OCI-LY7 (cell line): Measurements from ENCODE around the gene APBB2. TPM values are rescaled to one million over a fixed set of nuclear protein-coding genes. Genes with fewer than 3 reads are reported as not detected.

Experiments used
- BruUV-seq: library from RNA; stranded (reverse); fragments of 400-500 nt; replicated peaks from 2 replicates; lab custom pipeline; 2021; lab: Mats Ljungman, UMichigan
- CTCF ChIA-PET: fragments of 300-600 bp; sonication (Branson Sonifier 250); formaldehyde crosslinking; loops from one replicate; lab custom pipeline; 2022; ENCODE audit warnings: antibody characterized with exemption; ENCODE audit not compliant: unreplicated experiment; lab: Charles Lee
- POLR2A ChIA-PET: fragments of 300-600 bp; sonication (Branson Sonifier 250); formaldehyde crosslinking; loops from one replicate; lab custom pipeline; 2022; ENCODE audit warnings: antibody characterized with exemption; lab: Charles Lee
- DNase-seq: peaks from one replicate; pipeline ENCODE4 v3.0.0-alpha.2; 2015; ENCODE audit warnings: low spot score
- H2AFZ ChIP-seq: fragments of 200-600 bp; sonication (generic), shearing (Covaris generic); 2 replicates; pipeline ENCODE4 v1.6.1; 2014; ENCODE audit warnings: mild to moderate bottlenecking, antibody characterized with exemption, low read length, moderate library complexity
- H3K27ac ChIP-seq: fragments of 200-600 bp; sonication (generic); 2 replicates; pipeline ENCODE4 v1.5.1; 2014; ENCODE audit warnings: mixed run types, low read depth, mild to moderate bottlenecking, moderate library complexity, low read length, inconsistent platforms; ENCODE audit not compliant: poor library complexity, severe bottlenecking
- H3K36me3 ChIP-seq: fragments of 200-600 bp; sonication (generic); 2 replicates; pipeline ENCODE4 v1.6.1; 2014; ENCODE audit warnings: mild to moderate bottlenecking, antibody characterized with exemption, low read length, moderate library complexity, mixed read lengths; ENCODE audit not compliant: insufficient read depth
- H3K4me1 ChIP-seq: fragments of 200-600 bp; sonication (generic); 2 replicates; pipeline ENCODE4 v1.5.1; 2014; ENCODE audit warnings: mild to moderate bottlenecking, low read length; ENCODE audit not compliant: insufficient read depth, poor library complexity, severe bottlenecking
- H3K4me2 ChIP-seq: fragments of 200-600 bp; sonication (generic); 2 replicates; pipeline ENCODE4 v1.6.1; 2014; ENCODE audit warnings: mild to moderate bottlenecking, low read length
- H3K4me3 ChIP-seq: fragments of 200-600 bp; sonication (generic); 2 replicates; pipeline ENCODE4 v1.5.1; 2014; ENCODE audit warnings: mild to moderate bottlenecking, low read depth, low read length; ENCODE audit not compliant: poor library complexity, severe bottlenecking
- H3K79me2 ChIP-seq: fragments of 200-600 bp; sonication (generic); 2 replicates; pipeline ENCODE4 v1.6.1; 2016; ENCODE audit warnings: low read depth, mild to moderate bottlenecking, low read length, moderate library complexity, mixed read lengths; ENCODE audit not compliant: insufficient read depth
- H3K9me2 ChIP-seq: fragments of 200-600 bp; sonication (generic); 2 replicates; pipeline ENCODE4 v1.6.1; 2016; ENCODE audit warnings: mild to moderate bottlenecking, low read length, mixed read lengths; ENCODE audit not compliant: insufficient read depth
- H3K9me3 ChIP-seq: fragments of 200-600 bp; sonication (generic); 2 replicates; pipeline ENCODE4 v1.6.1; 2014; ENCODE audit warnings: mild to moderate bottlenecking, mixed run types, low read length, mixed read lengths
- H4K20me1 ChIP-seq: fragments of 200-600 bp; sonication (generic); 2 replicates; pipeline ENCODE4 v1.6.1; 2014; ENCODE audit warnings: mild to moderate bottlenecking, antibody characterized with exemption, low read length, moderate library complexity, mixed read lengths; ENCODE audit not compliant: insufficient read depth
- CTCF ChIP-seq: fragments of 200-600 bp; sonication (generic); conservative IDR thresholded peaks from 2 replicates; pipeline ENCODE4 v1.5.1; 2014; ENCODE audit warnings: mild to moderate bottlenecking, antibody characterized with exemption, low read length, moderate library complexity, mixed read lengths
- EZH2phosphoT487 ChIP-seq: fragments of 200-600 bp; sonication (generic); IDR thresholded peaks from 2 replicates; pipeline ENCODE4 v1.6.1; 2018; ENCODE audit warnings: low read depth, borderline replicate concordance, mild to moderate bottlenecking, mixed run types, antibody characterized with exemption, low read length, moderate library complexity, mixed read lengths
- intact Hi-C: fragments of 100-400 bp; cut with micrococcal nuclease; formaldehyde crosslinking; loops from one replicate; pipeline ENCODE4 v1.10.0; 2022; ENCODE audit not compliant: unreplicated experiment
- total RNA-seq, 2 experiments: library from RNA; depleted of rRNA in 1 of 2; stranded (reverse); fragments of >200 nt in 1 of 2; shearing (Covaris generic) in 1 of 2; gene quantifications; 2 replicates each; pipeline ENCODE4 v1.2.3, GENCODE V29; 2014 to 2022

Gene APBB2
- total RNA-seq, 2 experiments from 2014 or later: 66.4 to 88.5 TPM

GRCh38 chr4:41174444-41174843, 39.9 kb downstream of the APBB2 start:
- peaks cover 54% of the 10 kb centered on the region for H3K4me1 ChIP-seq
- H3K4me3 ChIP-seq: no peak overlapping the region
- no peak overlapping the region for H3K27ac ChIP-seq
- no peak overlapping the region; the same call in 1 of the 2 replicates for H3K4me2 ChIP-seq
- H3K79me2 ChIP-seq: peaks cover 87% of the 10 kb centered on the region
- CTCF ChIA-PET: no interaction called here
- peak; percentile 12 for DNase-seq
- BruUV-seq: no TSS peak
- POLR2A ChIA-PET: interaction anchor here (0.6 to 3.0 kb wide), 8 partner anchors 9 to 319 kb away, joined by 3 to 12 read pairs (median 3); no protein-coding TSS in a partner anchor
- H4K20me1 ChIP-seq: 0 out of 2 replicates have a peak, but pooled peaks cover 2% of the 10 kb centered on the region
- H3K36me3 ChIP-seq: no peaks in the 10 kb centered on the region
- H3K9me2 ChIP-seq: no peaks in the 10 kb centered on the region
- peaks cover 4% of the 10 kb centered on the region; the same call in 1 of the 2 replicates for H3K9me3 ChIP-seq
- no peak overlapping the region for H2AFZ ChIP-seq
- TF ChIP-seq EZH2phosphoT487 (no peak), CTCF (no peak)
- intact Hi-C loops: no loop called here

GRCh38 chr4:41172786-41173185, 41.6 kb downstream of the APBB2 start:
- TF ChIP-seq CTCF (no peak), EZH2phosphoT487 (no peak)
- POLR2A ChIA-PET: interaction anchor here (0.6 to 3.0 kb wide), 20 partner anchors 8 to 888 kb away, joined by 3 to 12 read pairs (median 4); no protein-coding TSS in a partner anchor
- Histone ChIP-seq H3K4me3 (peak overlapping the region; percentile 47), H2AFZ (no peak overlapping the region), H3K9me2 (no peaks in the 10 kb centered on the region), H3K9me3 (peaks cover 4% of the 10 kb centered on the region; the same call in 1 of the 2 replicates), H3K4me1 (peaks cover 57% of the 10 kb centered on the region), H3K36me3 (0 out of 2 replicates have a peak, but pooled peaks cover under 1% of the 10 kb centered on the region), H3K79me2 (peaks cover 70% of the 10 kb centered on the region; the same call in 1 of the 2 replicates), H3K4me2 (peak overlapping the region; percentile 71), H4K20me1 (no peaks in the 10 kb centered on the region), H3K27ac (peak overlapping the region; percentile 68)
- CTCF ChIA-PET: no interaction called here
- no TSS peak for BruUV-seq
- intact Hi-C loops: loop anchor here (2.0 kb wide), 1 partner anchor 180 kb away; no protein-coding TSS in a partner anchor
- peak; percentile 44 for DNase-seq

GRCh38 chr4:41169256-41169800, 45.0 kb downstream of the APBB2 start:
- peaks cover 45% of the 10 kb centered on the region for H3K4me1 ChIP-seq
- H3K79me2 ChIP-seq: peaks cover 42% of the 10 kb centered on the region; the same call in 1 of the 2 replicates
- POLR2A ChIA-PET: interaction anchor here (0.6 to 1.5 kb wide), 4 partner anchors 20 to 1211 kb away, joined by 3 to 7 read pairs (median 4); no protein-coding TSS in a partner anchor

More at GRCh38 chr4:41169256-41169800, 45.0 kb downstream of the APBB2 start:
- Histone ChIP-seq H3K9me2 (no peaks in the 10 kb centered on the region), H3K9me3 (peaks cover 4% of the 10 kb centered on the region; the same call in 1 of the 2 replicates), H3K4me3 (no peak overlapping the region), H3K27ac (no peak overlapping the region), H2AFZ (no peak overlapping the region), H4K20me1 (no peaks in the 10 kb centered on the region), H3K36me3 (peaks cover 8% of the 10 kb centered on the region; the same call in 1 of the 2 replicates), H3K4me2 (no peak overlapping the region)
- TF ChIP-seq EZH2phosphoT487 (no peak), CTCF (no peak)
- intact Hi-C loops: no loop called here
- DNase-seq: no peak
- CTCF ChIA-PET: no interaction called here
- no TSS peak for BruUV-seq
